ENCODE results near the gene ZNRF2. TPM values are rescaled to one million over a fixed set of nuclear protein-coding genes. Genes with fewer than 3 reads are reported as not detected.

Gene ZNRF2
- total and polyA plus RNA-seq, 4 donors = 4.8 to 21.1 (median 11.2) TPM

- Histone ChIP-seq H3K4me1 (ENCODE audit: control insufficient read depth in 1 of 2, insufficient read depth in 2 of 2, low read length in 2 of 2) (no peaks in the 10 kb centered on the region), H3K4me3 (ENCODE audit: low read length in 2 of 2) (no peak overlapping the region), H3K27me3 (ENCODE audit: control insufficient read depth in 1 of 2, insufficient read depth in 2 of 2, low read length in 1 of 2) (no peaks in the 10 kb centered on the region), H3K36me3 (ENCODE audit: control insufficient read depth in 1 of 2, insufficient read depth in 2 of 2, low read length in 1 of 2) (no peaks in the 10 kb centered on the region), H3K27ac (ENCODE audit: low read depth in 1 of 2, low read length in 2 of 2) (no peak overlapping the region), H3K9me3 (ENCODE audit: control insufficient read depth, low read length) (no peaks in the 10 kb centered on the region)
- ATAC-seq (ENCODE audit: low FRiP score) = no peak
- 94 to 100% methylated on average over 1 of the region's 1 CpG for WGBS, 2 donors
- no peak for DNase-seq
- intact Hi-C loops (cut with DNase I) = no loop called here
Measured at GRCh38 chr7:30364773-30365172, 80.4 kb downstream of the ZNRF2 start.

- no peaks in the 10 kb centered on the region for H3K36me3 ChIP-seq (ENCODE audit: control insufficient read depth in 1 of 2, insufficient read depth in 2 of 2, low read length in 1 of 2)
- intact Hi-C loops (cut with DNase I) = no loop called here
- DNase-seq (no peak), ATAC-seq (ENCODE audit: low FRiP score) (no peak)
- WGBS, 2 donors = 89 to 91% methylated on average over 3 of the region's 3 CpGs
- no peak overlapping the region for H3K4me3 ChIP-seq (ENCODE audit: low read length in 2 of 2)
- no peaks in the 10 kb centered on the region for H3K9me3 ChIP-seq (ENCODE audit: control insufficient read depth, low read length)
- H3K4me1 ChIP-seq (ENCODE audit: control insufficient read depth in 1 of 2, insufficient read depth in 2 of 2, low read length in 2 of 2) = no peaks in the 10 kb centered on the region
- H3K27me3 ChIP-seq (ENCODE audit: control insufficient read depth in 1 of 2, insufficient read depth in 2 of 2, low read length in 1 of 2) = no peaks in the 10 kb centered on the region
- H3K27ac ChIP-seq (ENCODE audit: low read depth in 1 of 2, low read length in 2 of 2) = no peak overlapping the region
Measured at GRCh38 chr7:30365621-30366020, 81.2 kb downstream of the ZNRF2 start.

- Histone ChIP-seq H3K27ac (ENCODE audit: low read depth in 1 of 2, low read length in 2 of 2) (no peak overlapping the region), H3K9me3 (ENCODE audit: control insufficient read depth, low read length) (no peaks in the 10 kb centered on the region), H3K4me3 (ENCODE audit: low read length in 2 of 2) (no peak overlapping the region), H3K36me3 (ENCODE audit: control insufficient read depth in 1 of 2, insufficient read depth in 2 of 2, low read length in 1 of 2) (no peaks in the 10 kb centered on the region), H3K4me1 (ENCODE audit: control insufficient read depth in 1 of 2, insufficient read depth in 2 of 2, low read length in 2 of 2) (no peaks in the 10 kb centered on the region), H3K27me3 (ENCODE audit: control insufficient read depth in 1 of 2, insufficient read depth in 2 of 2, low read length in 1 of 2) (no peaks in the 10 kb centered on the region)
- intact Hi-C loops (cut with DNase I) = no loop called here
- WGBS, 2 donors = 44% methylated on average over 2 of the region's 2 CpGs
- ATAC-seq (ENCODE audit: low FRiP score) = no peak
- DNase-seq = no peak
Measured at GRCh38 chr7:30366606-30367005, 82.2 kb downstream of the ZNRF2 start.

GRCh38 chr7:30367561-30367960 is 83.2 kb downstream of the ZNRF2 start:
- 43% methylated on average over 2 of the region's 2 CpGs for WGBS, 2 donors
- peaks cover 0 to 2% of the 10 kb centered on the region in 2 donors for H3K36me3 ChIP-seq (ENCODE audit: control insufficient read depth in 1 of 2, insufficient read depth in 2 of 2, low read length in 1 of 2)
- no peaks in the 10 kb centered on the region for H3K4me1 ChIP-seq (ENCODE audit: control insufficient read depth in 1 of 2, insufficient read depth in 2 of 2, low read length in 2 of 2)
- ATAC-seq (ENCODE audit: low FRiP score) (no peak), DNase-seq (no peak)
- H3K4me3 ChIP-seq (ENCODE audit: low read length in 2 of 2) = no peak overlapping the region
- H3K27ac ChIP-seq (ENCODE audit: low read depth in 1 of 2, low read length in 2 of 2) = no peak overlapping the region
- H3K27me3 ChIP-seq (ENCODE audit: control insufficient read depth in 1 of 2, insufficient read depth in 2 of 2, low read length in 1 of 2) = no peaks in the 10 kb centered on the region
- intact Hi-C loops (cut with DNase I) = no loop called here
- H3K9me3 ChIP-seq (ENCODE audit: control insufficient read depth, low read length) = no peaks in the 10 kb centered on the region

GRCh38 chr7:30369879-30370278 is 85.5 kb downstream of the ZNRF2 start:
- ATAC-seq (ENCODE audit: low FRiP score) = no peak
- H3K4me3 ChIP-seq (ENCODE audit: low read length in 2 of 2) = no peak overlapping the region
- H3K27me3 ChIP-seq (ENCODE audit: control insufficient read depth in 1 of 2, insufficient read depth in 2 of 2, low read length in 1 of 2) = no peaks in the 10 kb centered on the region
- H3K36me3 ChIP-seq (ENCODE audit: control insufficient read depth in 1 of 2, insufficient read depth in 2 of 2, low read length in 1 of 2) = peaks cover 0 to 2% of the 10 kb centered on the region in 2 donors
- no peaks in the 10 kb centered on the region for H3K4me1 ChIP-seq (ENCODE audit: control insufficient read depth in 1 of 2, insufficient read depth in 2 of 2, low read length in 2 of 2)
- no peak for DNase-seq
- no peaks in the 10 kb centered on the region for H3K9me3 ChIP-seq (ENCODE audit: control insufficient read depth, low read length)
- no peak overlapping the region for H3K27ac ChIP-seq (ENCODE audit: low read depth in 1 of 2, low read length in 2 of 2)
- intact Hi-C loops (cut with DNase I) = no loop called here

- H3K4me3 ChIP-seq (ENCODE audit: low read length in 2 of 2) = no peak overlapping the region
- ATAC-seq (ENCODE audit: low FRiP score) (no peak), DNase-seq (no peak)
- no peaks in the 10 kb centered on the region for H3K4me1 ChIP-seq (ENCODE audit: control insufficient read depth in 1 of 2, insufficient read depth in 2 of 2, low read length in 2 of 2)
- peaks cover 0 to 2% of the 10 kb centered on the region in 2 donors for H3K36me3 ChIP-seq (ENCODE audit: control insufficient read depth in 1 of 2, insufficient read depth in 2 of 2, low read length in 1 of 2)
- intact Hi-C loops (cut with DNase I) = no loop called here
- no peak overlapping the region for H3K27ac ChIP-seq (ENCODE audit: low read depth in 1 of 2, low read length in 2 of 2)
- H3K9me3 ChIP-seq (ENCODE audit: control insufficient read depth, low read length) = no peaks in the 10 kb centered on the region
- WGBS, 2 donors = 98 to 99% methylated on average over 5 of the region's 5 CpGs
- no peaks in the 10 kb centered on the region for H3K27me3 ChIP-seq (ENCODE audit: control insufficient read depth in 1 of 2, insufficient read depth in 2 of 2, low read length in 1 of 2)
Measured at GRCh38 chr7:30371321-30371720, 86.9 kb downstream of the ZNRF2 start.

GRCh38 chr7:30378275-30378674 is 93.9 kb downstream of the ZNRF2 start:
- H3K27me3 ChIP-seq (ENCODE audit: control insufficient read depth in 1 of 2, insufficient read depth in 2 of 2, low read length in 1 of 2) = no peaks in the 10 kb centered on the region
- intact Hi-C loops (cut with DNase I) = no loop called here
- 87 to 93% methylated on average over 1 of the region's 1 CpG for WGBS, 2 donors

GRCh38 chr7:30379131-30379530 is 94.7 kb downstream of the ZNRF2 start:
- Histone ChIP-seq H3K4me3 (ENCODE audit: low read length in 2 of 2) (no peak overlapping the region), H3K27ac (ENCODE audit: low read depth in 1 of 2, low read length in 2 of 2) (no peak overlapping the region), H3K4me1 (ENCODE audit: control insufficient read depth in 1 of 2, insufficient read depth in 2 of 2, low read length in 2 of 2) (peaks cover 0 to 4% of the 10 kb centered on the region in 2 donors), H3K27me3 (ENCODE audit: control insufficient read depth in 1 of 2, insufficient read depth in 2 of 2, low read length in 1 of 2) (no peaks in the 10 kb centered on the region), H3K9me3 (ENCODE audit: control insufficient read depth, low read length) (no peaks in the 10 kb centered on the region), H3K36me3 (ENCODE audit: control insufficient read depth in 1 of 2, insufficient read depth in 2 of 2, low read length in 1 of 2) (no peaks in the 10 kb centered on the region)
- 72 to 74% methylated on average over 4 of the region's 4 CpGs for WGBS, 2 donors
- DNase-seq (no peak), ATAC-seq (ENCODE audit: low FRiP score) (no peak)
- intact Hi-C loops (cut with DNase I) = no loop called here

More at GRCh38 chr7:30378275-30378674, 93.9 kb downstream of the ZNRF2 start:
- DNase-seq (no peak), ATAC-seq (ENCODE audit: low FRiP score) (no peak)
- no peaks in the 10 kb centered on the region for H3K36me3 ChIP-seq (ENCODE audit: control insufficient read depth in 1 of 2, insufficient read depth in 2 of 2, low read length in 1 of 2)
- no peak overlapping the region for H3K27ac ChIP-seq (ENCODE audit: low read depth in 1 of 2, low read length in 2 of 2)
- no peak overlapping the region for H3K4me3 ChIP-seq (ENCODE audit: low read length in 2 of 2)
- H3K4me1 ChIP-seq (ENCODE audit: control insufficient read depth in 1 of 2, insufficient read depth in 2 of 2, low read length in 2 of 2) = peaks cover 0 to 4% of the 10 kb centered on the region in 2 donors
- no peaks in the 10 kb centered on the region for H3K9me3 ChIP-seq (ENCODE audit: control insufficient read depth, low read length)

- intact Hi-C loops (cut with DNase I) = no loop called here
- Histone ChIP-seq H3K27ac (ENCODE audit: low read depth in 1 of 2, low read length in 2 of 2) (no peak overlapping the region), H3K27me3 (ENCODE audit: control insufficient read depth in 1 of 2, insufficient read depth in 2 of 2, low read length in 1 of 2) (no peaks in the 10 kb centered on the region), H3K4me3 (ENCODE audit: low read length in 2 of 2) (no peak overlapping the region), H3K9me3 (ENCODE audit: control insufficient read depth, low read length) (no peaks in the 10 kb centered on the region), H3K4me1 (ENCODE audit: control insufficient read depth in 1 of 2, insufficient read depth in 2 of 2, low read length in 2 of 2) (peaks cover 0 to 4% of the 10 kb centered on the region in 2 donors), H3K36me3 (ENCODE audit: control insufficient read depth in 1 of 2, insufficient read depth in 2 of 2, low read length in 1 of 2) (no peaks in the 10 kb centered on the region)
- 64 to 70% methylated on average over 4 of the region's 4 CpGs for WGBS, 2 donors
- no peak for ATAC-seq (ENCODE audit: low FRiP score)
- no peak for DNase-seq
Measured at GRCh38 chr7:30379741-30380140, 95.3 kb downstream of the ZNRF2 start.
